GM21825 (cell line): ENCODE data around the gene ASB3.
"Not testable (repeated sequence)": the region's sequence is repeated elsewhere in the genome, so short reads cannot be mapped to it uniquely, and the experiment has no call there.

ENCODE experiments used
- ATAC-seq: cut with Tn5 transposase; IDR thresholded peaks from one replicate; pipeline ENCODE4 v1.9.1; 2021; ENCODE audit warnings: mild to moderate bottlenecking, moderate library complexity; ENCODE audit not compliant: unreplicated experiment

The ASB3 gene

GRCh38 chr2:53667130-53667529, 119.6 kb downstream of the ASB3 start:
- ATAC-seq, result not testable (repeated sequence)

DNA sequence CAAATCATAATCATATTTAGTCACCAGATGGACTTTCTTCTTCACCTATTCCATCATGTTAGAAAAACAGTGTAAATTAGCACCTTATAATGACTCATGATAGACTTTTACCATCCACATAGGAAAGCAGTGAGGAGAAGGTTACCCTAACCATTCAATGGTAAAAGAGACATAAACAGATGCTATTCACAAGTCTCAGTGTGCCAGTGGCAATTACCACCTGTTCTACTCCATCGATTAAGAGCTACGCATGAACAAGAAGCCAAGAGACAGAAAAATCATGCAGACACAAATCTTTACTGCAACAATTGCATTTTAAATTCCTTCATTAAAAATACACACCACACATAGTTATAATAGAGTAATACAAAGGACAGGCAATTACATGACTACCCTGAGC, 125.9 kb downstream of the ASB3 start:
- ATAC-seq, result no peak

DNA sequence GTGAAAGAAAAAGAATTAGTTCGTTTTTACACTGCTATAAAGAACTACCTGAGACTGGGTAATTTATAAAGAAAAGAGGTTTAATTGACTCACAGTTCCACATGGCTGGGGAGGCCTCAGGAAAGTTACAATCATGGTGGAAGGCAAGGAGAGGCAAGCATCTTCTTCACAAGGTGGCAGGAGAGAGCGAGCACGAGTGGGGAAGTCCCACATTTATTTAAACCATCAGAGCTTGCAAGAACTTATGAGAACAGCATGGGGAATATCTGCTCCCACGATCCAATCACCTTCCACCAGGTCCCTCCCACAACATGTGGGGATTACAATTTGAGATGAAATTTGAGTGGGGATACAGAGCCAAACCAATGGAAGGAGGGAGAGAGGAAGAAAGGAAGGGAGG, 128.3 kb downstream of the ASB3 start:
- not testable (repeated sequence) for ATAC-seq

GRCh38 chr2:53655256-53655655, 131.5 kb downstream of the ASB3 start:
- no peak for ATAC-seq

DNA sequence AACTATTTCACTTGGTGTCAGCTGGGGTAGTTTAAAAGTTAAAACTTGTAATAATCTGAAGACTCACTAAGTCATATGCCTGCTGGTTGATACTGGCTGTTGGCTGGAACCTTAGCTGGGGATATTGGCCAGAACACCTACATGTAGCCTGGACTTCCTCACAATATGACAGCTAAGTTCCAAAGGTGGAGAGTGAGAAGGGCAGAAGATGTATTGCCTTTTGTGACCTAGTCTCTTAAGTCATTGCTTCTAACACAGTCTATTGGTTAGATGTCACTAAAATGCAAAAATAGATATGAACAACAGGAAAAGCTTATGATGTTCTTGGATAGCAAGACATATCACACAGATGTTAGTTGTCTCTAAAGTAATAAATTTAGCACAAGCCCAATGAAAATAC, 132.4 kb downstream of the ASB3 start:
- ATAC-seq, result no peak

DNA sequence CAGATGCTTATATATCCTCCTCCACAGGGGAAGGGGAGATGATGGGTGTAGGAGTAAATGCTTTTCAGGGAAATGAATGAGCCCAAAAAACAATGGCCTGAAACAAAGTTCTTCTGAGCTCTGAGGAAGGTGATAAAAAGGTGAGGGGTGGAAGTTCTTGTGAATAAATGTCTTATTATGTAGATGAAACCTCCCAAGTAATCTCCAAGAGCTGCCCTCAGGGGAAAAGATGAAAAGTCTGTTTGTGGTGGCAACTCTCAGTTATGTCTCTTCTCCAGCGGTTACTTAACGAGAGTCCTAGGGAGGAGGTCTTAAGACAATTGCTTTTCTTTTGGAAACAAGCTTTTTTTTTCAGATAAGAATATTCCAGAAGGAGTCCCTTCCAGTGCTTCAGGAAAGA, 134.6 kb downstream of the ASB3 start:
- ATAC-seq, result no peak

DNA sequence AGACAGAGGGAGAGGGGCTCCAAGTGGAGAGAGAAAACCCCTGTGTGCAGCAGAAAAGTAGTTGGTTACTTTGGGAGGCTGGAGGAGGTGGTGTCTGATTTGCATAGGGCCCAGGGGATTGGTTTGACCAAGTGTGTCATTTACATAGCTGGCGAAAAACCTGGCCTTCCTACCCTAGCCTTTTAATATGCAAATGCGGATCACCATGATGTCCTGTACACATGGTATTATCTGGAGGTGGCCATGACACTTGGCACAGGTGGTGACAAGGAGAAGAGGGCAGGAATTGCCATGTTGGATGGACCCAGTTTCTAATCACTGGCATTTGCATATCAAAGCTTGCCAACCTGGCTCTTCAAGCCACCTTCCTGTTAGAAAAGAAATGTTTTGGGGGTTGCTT, 140.0 kb downstream of the ASB3 start:
- ATAC-seq, result no peak

DNA sequence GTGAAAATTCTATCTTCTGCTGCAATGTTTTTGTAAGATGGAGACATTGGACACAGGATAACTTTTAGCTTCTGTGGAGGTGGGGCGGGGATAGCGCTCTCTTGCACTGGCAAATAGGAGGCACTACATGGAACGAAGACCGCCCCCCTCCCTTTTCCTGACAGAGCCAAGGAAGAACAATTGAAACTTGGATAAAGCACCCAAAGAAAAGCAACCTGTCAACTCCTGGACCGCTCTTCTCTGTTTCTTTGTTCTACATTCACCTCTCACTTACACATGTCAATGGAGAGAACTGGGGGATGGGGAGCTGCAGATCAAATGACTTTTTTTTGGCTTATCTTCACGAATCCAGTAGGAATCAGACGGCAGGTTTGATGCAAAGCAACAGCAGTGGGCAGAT, 145.5 kb downstream of the ASB3 start:
- no peak for ATAC-seq

DNA sequence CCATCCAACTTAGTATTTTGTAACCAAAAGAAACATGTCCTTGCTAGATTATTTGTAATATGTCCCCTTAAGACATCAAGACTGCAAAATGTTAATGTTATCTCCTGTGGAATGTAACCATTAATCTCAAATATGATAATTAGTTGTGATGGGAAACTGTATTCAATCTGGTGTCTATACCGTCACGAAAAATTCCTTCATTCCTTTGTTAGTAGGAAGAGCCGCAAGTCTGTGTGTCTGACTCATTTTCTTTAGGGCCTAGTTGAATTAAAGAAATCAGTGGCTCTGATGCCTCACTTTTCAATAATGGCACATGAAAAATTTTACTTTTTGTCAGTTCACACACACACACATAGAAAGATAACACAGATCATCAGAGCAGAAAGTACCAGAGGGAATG, 146.3 kb downstream of the ASB3 start:
- ATAC-seq, result no peak

DNA sequence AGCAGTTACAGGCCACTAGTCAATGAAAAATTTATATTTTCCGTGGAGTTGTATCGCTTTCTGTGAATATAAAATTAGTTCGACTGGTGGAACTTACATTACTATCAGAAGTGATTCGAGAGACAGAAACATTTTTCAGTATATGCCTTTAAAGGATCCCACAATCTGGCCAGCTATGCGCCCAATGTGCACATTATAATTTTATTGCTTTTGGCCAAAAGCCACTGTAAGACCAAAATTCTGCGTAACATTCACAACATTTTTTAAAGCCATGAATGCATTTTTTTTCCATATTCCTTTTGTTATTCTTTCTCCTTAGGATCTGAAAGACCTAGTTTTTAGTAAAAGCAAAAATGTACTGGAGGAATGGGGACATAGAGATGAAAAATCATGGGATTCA, 150.2 kb downstream of the ASB3 start:
- ATAC-seq, result no peak

- no peak for ATAC-seq
These were observed 150.6 kb downstream of the ASB3 start for GRCh38 chr2:53636109-53636508.

DNA sequence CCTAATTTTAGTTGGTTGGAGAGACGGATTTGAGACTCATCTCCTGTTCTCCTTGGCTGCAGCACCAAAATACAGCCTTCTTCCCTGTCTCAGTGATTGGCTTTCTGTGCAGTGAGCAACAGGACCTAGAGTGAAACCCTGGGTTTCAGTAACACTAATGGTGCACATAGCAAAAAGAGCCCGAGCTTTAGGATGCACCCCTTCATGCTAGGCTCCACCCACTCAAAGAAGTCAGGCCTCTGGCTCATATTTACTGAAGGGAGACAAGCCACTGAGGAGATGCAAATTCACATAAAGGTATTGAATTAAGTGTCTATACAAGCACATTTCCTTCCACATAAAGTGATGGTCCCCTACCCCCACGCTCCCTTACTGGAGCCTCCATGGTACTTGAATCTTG, 151.1 kb downstream of the ASB3 start:
- ATAC-seq, result no peak

- no peak for ATAC-seq
These were observed 153.3 kb downstream of the ASB3 start for GRCh38 chr2:53633441-53633840.

DNA sequence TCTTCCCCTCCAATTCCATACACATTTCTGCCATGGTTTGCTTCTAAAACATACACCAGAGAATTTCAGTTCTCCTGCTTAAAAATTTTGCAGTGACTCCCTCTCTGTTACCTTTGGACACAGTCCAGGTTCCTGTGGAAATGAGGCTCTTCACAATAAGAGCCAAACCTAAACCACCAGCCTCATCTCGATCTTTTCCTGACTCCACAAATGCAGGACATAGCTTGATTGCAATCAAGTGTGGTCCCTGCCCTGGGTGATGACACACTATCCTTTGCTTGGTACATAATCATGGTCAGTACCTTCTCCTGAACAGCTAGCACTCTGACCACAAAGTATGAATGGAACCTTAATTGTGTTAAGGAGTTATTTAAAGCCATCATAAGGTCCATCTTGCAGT, 154.0 kb downstream of the ASB3 start:
- ATAC-seq, result no peak

DNA sequence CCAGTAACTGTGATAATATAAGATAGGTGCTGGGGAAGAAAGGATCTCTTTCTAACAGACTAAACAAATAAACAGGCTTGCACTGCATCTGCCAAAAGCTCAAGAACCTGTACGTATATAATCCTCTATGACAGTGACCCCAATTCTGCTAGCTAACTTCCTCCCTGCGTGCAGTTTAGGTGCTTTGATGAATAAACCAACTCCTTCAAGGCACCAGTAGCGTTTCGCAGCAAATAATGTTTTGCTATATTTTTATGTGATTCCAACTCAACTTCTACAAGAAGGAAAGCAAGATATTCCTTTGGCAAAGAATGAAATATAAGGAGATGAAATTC, 154.7 kb downstream of the ASB3 start:
- ATAC-seq, result no peak

GRCh38 chr2:53631313-53632125, 155.2 kb downstream of the ASB3 start:
- ATAC-seq, result no peak

GRCh38 chr2:53630026-53630606, 156.6 kb downstream of the ASB3 start:
- ATAC-seq, result no peak

- ATAC-seq, result no peak
These were observed 157.3 kb downstream of the ASB3 start for GRCh38 chr2:53629501-53629900.

DNA sequence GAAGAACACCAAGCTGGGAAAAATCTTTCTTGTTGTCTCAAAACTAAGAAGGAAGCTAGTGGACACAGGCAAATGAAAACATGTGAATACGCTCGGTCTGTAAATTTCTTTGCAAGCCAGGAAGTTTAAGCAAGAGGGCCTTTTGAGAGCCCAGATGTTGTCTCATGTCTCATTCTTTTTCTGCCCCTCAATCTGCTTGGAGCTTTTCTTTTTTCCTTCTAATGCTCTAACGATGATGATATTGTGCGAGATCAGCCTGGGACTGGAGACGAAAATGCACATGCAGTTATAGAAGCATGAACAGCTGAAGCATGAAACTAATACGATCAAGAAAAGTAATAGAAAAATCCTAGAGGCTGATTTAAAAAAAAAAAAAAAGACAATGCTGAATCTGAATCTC, 157.8 kb downstream of the ASB3 start:
- ATAC-seq, result no peak

DNA sequence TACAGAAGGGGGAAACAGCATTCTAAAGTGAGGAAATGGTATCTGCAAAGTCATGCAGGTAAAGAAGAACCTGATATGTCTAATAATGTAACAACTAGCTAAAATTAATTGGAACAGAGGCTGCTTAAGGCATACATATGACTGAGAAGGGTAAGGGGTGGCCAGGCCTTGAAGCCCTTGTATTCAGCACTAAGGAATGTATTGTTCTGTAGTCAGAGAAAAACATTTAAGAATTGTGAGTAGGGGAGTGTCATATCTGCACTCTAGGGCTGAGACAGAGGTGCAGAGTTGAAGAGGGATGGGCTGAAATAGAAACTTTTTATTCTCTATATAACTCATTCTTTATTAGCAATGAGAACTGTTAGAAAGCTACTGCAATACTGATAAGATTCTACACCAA, 164.6 kb downstream of the ASB3 start:
- ATAC-seq, result no peak

DNA sequence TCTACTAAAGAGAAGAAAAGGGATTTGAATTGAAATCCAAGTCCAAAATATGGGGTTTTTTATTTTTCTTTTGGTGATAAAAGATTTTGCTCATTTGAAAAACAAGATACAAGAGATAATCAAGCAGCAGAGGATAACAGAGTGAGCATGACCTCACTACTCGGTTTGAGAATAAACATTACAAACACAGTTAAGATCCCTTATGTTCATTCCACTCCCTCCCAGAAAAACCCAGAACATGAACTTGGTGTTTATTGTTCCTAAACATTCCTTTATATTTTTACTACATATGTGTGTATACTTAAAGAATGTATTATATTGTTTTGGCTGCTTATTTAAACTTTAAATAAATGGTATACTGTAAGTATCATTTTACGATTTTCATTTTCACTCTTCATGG, 165.8 kb downstream of the ASB3 start:
- no peak for ATAC-seq
